ENCODE results near the gene CHST8.

Gene CHST8

DNA sequence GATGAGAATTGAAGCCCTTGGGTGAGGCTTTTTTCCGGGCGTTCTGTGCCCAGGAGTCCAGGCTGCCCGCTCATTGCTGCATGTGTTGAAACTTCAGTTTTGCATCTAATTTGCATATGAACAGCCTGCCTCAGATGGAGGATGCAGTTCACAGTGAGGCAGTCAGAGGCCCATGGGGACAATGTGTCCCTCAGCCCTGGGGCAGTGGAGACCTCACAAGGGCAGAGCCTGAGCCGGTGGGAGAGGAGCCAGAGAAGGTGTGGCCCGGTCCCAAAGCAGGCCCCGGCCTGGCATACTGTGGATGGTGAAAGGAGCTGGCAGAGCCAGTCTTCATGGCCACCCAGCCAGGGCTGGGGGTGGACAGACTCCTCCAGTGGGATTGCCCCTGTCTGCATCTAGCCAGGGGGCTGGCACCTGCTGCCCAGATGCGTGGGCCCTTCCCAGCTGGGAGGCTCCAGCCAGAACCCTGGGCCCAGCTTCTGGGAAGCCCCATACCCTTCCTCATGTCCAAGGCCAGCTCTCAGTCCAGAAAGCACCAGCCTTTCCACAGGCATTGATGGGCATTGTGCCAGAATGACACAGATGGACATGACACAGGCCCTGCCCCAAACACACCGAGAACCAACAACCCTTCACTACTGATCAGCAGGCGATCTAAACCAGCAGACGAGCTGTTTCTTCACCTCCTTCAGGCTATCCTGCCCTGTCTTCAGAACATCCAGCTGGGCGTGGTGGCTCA lies 142.0 kb downstream of the CHST8 start:
- no peak for DNase-seq (ENCODE audit: low read depth in 3 of 3, low spot score in 1 of 3)

DNA sequence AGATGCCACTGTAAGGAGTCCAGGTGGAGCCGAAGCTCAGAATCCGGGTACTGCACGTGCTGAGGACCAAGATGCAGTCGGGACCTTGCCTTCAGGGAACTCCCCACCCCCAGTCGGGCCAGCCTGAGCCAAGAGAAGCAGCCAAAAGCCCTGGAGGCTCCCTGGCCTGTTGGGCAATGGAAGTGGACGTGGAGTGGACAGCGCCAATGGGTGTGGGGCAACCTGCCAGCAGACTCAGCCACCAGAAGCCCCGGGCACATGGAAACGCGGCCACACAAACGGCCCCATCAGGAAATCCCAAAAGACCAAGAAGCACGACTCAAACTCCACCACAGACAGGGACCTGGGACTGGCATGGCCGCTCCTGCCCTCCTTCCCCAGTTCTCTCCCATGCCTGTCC lies 144.9 kb downstream of the CHST8 start:
- DNase-seq (ENCODE audit: low read depth in 3 of 3, low spot score in 1 of 3) = no peak

DNA sequence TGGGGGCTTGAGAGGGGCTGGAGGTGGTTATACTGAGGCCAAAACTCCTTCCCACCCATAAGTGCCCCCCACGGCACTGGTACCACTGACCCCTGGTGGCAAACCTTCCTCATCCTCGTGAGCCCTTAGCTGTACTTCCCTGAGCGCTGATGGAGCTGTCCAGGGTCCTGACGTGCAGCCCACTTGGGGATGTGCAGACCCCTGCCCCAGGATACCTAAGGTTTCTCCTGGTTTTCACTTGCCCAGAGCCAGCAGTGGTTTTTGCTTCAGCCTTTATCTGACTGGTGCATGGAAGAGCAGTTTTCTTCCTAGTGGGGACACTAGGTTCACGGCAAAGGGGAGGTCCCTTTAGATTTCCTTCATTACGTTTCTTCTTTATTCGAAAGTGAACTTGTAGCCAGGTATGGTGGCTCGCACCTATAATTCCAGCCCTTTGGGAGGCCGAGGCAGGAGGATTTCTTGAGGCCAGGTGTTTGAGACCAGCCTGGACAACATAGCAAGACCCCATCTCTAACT lies 146.2 kb downstream of the CHST8 start:
- no peak for DNase-seq (ENCODE audit: low read depth in 3 of 3, low spot score in 1 of 3)

DNA sequence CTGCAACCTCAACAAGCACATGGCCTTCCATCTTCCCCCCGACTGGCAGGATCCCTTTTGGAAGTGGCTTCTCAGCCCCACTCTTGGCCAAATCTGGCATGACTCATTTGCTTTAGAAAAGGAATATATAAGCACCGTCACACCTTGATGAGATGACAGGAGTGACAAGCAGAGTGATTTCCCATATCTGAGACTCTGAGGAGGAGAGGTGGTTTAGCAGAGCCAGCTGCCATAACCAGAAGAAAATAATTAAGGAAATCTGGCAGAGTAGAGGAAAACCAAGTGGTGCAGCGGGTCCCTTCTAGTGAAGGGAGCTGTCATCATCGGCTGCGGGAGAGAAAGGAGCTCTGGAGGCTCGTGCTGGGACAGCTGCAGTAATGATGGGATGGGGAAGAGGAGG lies 147.5 kb downstream of the CHST8 start:
- no peak for DNase-seq (ENCODE audit: low read depth in 3 of 3, low spot score in 1 of 3)

DNA sequence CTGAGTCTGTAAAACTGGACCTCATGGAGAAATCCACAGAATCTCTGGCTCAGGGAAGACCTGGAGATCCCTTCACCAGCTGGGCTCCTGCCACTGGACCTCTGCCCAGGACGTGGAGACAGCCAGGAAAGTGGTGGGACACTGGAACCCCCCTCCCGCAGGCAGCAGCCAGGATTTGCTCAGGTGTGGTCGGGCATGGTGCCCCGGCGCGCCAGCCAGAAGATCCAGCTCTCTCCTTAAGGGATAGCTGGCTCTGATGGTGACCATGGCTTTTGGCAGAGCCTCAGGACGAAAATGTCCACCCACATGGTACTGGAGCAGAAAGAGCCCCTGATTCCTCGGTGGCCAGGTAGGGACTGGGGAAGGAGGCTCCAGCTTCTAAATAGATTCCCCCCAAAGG lies 148.4 kb downstream of the CHST8 start:
- no peak for DNase-seq (ENCODE audit: low read depth in 3 of 3, low spot score in 1 of 3)

DNA sequence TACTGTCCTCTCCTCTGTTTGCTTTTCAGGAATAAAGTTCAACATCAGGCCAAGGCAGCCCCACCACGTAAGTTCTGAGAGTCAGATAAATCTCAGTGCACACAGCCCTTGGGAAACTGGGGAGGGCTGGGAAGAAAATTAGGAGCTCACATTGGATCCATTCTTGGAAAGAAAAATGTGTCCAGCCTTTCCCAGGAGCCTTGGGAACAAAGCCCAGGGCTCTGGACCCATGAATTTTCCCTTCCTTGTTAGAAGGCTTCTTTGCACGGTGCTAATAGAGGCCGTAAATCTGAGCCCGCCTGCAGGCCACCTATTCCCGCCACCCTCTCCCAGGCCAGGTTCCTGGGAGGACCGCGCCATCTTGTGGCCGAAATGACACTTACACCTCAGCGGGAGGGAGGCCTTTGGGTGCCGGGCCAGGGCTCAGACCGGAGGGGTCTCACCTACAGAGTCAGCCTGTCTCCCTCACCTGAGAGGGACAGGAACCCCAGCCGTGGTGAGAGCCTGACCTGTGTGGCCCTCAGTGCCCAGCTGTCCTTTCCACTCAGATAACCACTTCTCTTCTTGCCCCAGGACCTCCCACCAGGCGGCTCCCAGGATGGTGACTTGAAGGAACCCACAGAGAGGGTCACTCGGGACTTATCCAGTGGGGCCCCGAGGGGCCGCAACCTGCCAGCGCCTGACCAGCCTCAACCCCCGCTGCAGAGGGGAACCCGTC lies 149.8 kb downstream of the CHST8 start:
- peak in 2 of 3 donors; percentile 19 to 51 for DNase-seq (ENCODE audit: low read depth in 3 of 3, low spot score in 1 of 3)

DNA sequence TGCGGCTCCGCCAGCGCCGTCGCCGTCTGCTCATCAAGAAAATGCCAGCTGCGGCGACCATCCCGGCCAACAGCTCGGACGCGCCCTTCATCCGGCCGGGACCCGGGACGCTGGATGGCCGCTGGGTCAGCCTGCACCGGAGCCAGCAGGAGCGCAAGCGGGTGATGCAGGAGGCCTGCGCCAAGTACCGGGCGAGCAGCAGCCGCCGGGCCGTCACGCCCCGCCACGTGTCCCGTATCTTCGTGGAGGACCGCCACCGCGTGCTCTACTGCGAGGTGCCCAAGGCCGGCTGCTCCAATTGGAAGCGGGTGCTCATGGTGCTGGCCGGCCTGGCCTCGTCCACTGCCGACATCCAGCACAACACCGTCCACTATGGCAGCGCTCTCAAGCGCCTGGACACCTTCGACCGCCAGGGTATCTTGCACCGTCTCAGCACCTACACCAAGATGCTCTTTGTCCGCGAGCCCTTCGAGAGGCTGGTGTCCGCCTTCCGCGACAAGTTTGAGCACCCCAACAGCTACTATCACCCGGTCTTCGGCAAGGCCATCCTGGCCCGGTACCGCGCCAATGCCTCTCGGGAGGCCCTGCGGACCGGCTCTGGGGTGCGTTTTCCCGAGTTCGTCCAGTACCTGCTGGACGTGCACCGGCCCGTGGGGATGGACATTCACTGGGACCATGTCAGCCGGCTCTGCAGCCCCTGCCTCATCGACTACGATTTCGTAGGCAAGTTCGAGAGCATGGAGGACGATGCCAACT lies 150.5 kb downstream of the CHST8 start:
- DNase-seq (ENCODE audit: low read depth in 3 of 3, low spot score in 1 of 3) = no peak

DNA sequence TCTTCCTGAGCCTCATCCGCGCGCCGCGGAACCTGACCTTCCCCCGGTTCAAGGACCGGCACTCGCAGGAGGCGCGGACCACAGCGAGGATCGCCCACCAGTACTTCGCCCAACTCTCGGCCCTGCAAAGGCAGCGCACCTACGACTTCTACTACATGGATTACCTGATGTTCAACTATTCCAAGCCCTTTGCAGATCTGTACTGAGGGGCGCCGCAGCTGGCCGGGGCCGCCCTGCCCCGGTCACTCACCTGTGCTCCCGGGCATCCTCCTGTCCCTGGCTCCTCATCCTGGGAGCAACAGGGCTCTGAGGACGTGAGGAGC lies 151.1 kb downstream of the CHST8 start:
- no peak for DNase-seq (ENCODE audit: low read depth in 3 of 3, low spot score in 1 of 3)

DNA sequence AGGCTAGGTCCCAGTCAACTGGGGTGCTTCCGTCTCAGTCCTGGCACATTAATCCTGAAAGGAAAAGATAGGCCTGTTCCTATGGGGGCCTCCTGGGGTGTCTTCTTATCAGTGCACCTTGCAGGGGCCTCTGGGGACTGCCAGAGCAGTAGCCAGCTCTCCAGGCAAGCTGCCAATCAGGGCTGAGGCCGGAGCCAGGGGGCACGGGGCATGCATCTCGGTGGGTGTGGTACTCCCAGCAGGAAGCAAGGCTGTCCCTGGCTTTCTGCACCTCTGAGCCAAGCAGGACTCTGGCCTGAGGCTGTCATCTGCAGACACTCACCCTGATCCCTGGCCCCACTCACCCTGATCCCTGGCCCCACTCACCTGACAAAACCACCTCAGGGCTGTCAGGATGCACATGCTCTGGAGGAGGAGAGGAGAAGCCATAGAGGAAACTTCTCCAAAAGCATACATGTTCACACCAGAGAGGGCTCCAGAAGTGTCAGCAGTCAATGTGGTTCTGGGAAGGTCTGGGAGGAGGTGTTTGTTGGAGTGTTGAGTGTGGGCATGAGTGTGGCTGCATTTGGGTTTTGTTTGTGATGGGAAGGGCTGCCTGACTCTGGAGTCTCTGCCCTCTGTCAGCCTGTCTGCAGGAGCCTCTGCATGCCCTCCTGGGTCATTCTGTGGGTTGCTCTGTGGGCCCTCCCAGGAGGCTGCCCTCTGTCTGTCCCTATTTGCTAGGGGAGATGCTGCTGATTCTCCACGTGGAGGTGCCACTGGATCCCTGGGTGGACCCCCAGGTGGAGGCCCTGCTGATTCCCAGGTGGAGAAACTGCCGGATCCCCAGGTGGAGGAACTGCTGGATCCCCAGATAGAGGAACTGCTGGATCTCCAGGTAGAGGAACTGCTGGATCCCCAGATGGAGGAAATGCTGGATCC lies 152.2 kb downstream of the CHST8 start:
- DNase-seq (ENCODE audit: low read depth in 3 of 3, low spot score in 1 of 3) = no peak

DNA sequence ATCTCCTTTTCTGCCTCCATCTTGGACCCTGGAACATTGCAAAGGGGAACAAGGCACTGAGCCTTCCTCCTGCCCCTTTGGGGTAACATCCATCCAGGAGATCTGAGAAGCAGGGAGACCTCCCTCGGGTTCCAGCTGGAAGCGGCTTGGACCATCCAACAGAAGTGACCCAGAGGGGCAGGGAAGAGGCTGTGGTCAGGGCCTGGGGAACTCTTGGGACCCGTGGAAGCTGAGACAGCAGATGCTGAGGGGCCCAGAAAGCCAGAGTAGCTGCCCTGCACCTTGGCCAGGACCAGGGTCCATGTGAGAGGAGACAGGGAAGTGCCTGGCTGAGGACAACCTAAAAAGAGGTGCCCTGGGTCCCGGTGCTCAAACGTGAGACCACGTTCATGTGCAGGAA lies 153.0 kb downstream of the CHST8 start:
- no peak for DNase-seq (ENCODE audit: low read depth in 3 of 3, low spot score in 1 of 3)

DNA sequence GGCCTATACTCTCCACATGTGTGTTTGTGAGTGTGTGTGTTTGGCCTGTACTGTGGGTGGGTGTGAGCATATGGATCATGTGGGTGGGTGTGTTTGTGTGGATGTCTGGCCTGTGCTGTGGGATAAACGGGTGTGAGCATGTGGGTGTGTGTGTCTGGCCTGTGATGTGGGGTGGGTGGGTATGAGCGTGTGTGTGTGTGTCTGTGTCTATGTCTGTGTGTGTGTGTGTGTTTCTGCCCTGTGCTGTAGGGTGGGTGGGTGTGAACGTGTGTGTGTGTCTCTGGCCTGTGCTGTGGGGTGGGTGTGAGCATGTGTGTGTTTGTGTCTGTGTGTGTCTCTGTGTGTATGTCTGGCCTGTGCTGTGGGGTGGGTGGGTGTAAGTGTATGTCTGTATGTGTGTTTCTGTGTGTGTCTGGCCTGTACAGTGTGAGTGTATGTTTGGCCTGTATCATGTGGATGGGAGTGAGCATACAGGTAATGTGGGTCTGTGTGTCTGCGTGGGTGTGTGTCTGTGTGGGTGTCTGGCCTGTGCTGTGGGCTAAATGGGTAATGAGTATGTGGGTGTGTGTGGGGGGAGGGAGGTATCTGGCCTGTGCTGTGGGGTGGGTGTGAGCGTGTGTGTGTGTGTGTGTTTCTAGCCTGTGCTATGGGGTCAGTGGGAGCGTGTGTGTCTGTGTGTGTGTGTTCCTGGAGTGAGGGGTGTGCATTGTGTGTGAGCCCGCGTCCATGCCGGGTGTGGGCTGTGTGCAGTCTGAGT lies 154.2 kb downstream of the CHST8 start:
- DNase-seq (ENCODE audit: low read depth in 3 of 3, low spot score in 1 of 3) = no peak

DNA sequence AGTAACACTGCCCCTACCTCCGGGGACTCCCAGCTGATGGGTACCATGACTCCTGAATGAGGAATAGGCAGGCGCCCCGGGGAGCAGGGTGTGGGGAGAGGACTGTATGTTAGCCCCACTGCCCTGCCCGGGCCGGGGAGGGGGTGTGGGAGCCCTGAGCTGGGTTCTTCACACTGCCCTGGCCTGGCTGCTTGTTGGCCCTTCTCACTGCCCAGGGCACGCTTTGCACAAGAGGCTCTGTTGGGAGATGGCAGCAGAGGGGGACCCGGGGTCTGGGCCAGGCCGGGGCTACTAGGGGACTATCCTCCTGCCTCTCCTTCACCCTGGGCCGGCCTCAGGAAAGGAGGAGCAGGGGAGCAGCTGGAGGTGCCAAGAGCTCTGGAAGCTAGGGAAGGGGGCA lies 155.6 kb downstream of the CHST8 start:
- no peak for DNase-seq (ENCODE audit: low read depth in 3 of 3, low spot score in 1 of 3)

DNA sequence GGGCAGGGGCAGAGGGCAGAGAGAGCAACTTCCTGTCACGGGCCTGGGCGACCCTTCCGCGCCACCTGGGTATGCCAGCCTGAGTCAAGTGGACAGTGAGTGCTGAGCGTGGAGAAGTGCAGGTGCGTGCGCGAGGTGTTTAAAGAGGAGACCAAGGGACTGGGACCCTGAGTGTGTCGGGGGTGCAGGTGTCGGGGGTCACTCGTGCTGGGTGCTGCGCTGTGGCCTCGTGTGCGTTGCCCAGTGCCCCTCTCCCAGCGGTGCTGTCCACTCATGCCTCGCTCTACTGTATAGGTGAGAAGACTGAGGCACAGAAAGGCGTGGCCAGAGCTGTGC lies 156.0 kb downstream of the CHST8 start:
- no peak for DNase-seq (ENCODE audit: low read depth in 3 of 3, low spot score in 1 of 3)

DNA sequence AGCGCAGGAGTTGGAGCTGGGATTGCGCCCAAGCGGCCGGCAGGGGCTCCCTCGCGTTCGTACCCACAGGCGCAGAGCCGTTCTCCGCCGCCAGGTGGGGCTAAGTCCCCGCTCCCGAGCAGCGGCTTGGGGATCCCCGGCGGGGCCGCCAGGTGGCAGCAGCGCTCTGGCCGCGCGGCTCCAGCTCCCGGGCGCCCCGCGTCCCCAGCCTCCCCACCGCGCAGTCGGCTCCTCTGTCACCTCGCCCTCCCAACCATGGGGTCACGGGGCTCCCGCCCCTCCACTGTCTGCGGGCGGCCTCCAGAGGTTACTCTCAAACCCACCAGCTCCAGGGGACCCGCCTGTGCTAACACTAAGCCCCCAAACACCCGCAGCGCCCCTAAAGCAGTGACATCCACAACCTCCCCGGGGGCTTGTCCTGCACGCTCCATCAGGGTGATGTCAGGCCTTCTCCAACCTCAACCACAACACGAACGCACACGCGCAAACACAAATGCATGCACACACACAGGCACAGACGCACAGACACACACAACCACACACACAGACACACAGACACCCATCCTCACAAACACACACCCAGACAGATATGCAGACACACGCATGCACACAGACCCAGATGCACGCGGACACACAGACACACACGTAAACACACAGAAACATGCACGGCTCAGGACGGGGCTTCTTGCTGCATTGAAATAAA lies 156.5 kb downstream of the CHST8 start:
- DNase-seq (ENCODE audit: low read depth in 3 of 3, low spot score in 1 of 3) = peak; percentile 57 to 89 (median 66)

DNA sequence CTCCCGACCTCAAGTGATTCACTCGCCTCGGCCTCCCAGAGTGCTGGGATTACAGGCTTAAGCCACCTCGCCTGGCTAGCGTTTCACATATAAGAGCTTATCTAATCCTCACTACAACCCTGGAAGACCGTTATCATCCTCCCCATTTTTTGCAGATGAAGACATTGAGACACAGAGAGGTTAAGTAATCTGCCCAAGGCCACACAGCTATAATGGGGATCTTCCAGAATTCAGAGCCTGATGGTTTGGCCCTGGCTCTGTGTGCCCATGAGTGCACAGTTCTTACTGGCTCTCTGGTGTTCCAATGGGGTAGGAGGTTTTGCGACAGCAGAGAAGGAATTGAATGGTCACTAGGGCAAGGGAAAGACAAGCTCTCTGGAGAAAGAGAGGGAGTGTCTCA lies 158.1 kb downstream of the CHST8 start:
- DNase-seq (ENCODE audit: low read depth in 3 of 3, low spot score in 1 of 3) = no peak

DNA sequence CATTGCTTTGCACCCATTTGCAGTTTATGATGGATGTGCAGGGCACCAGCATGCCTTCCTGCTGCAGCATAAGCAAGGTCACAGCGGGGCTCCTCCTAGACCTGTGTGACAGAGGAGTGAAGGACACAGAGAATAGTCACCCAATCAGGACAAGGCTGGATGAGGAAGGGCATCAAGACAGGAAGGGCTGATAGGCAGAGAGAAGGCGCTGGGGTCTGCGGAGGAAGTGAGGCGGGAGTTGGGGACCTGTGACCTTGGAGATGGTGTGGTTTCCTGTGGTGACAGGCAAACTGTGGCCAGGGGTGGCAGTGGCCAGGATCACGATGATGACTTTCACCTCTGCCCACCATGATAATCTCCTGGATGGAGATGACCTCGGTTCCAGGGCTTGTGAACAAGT lies 158.5 kb downstream of the CHST8 start:
- no peak for DNase-seq (ENCODE audit: low read depth in 3 of 3, low spot score in 1 of 3)

DNA sequence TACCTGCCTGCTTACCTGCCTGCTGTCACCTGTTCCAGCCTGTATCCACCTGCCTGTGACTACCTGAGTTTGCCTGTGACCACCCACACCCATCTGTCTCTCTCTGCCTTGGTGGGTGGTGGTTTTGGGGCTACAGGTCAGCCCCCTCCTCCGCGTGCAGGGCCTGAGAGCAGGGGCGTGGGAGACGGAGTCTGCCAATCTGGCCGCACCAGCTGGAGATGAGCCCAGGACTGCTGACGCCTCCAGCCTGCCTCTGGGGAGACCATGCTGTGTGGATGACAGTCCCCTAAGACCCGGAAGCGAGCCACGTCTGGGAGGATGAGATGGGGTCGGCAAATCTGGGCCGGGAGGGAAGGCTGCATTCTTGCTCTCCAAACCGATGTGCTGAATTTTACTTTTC lies 159.0 kb downstream of the CHST8 start:
- no peak for DNase-seq (ENCODE audit: low read depth in 3 of 3, low spot score in 1 of 3)

DNA sequence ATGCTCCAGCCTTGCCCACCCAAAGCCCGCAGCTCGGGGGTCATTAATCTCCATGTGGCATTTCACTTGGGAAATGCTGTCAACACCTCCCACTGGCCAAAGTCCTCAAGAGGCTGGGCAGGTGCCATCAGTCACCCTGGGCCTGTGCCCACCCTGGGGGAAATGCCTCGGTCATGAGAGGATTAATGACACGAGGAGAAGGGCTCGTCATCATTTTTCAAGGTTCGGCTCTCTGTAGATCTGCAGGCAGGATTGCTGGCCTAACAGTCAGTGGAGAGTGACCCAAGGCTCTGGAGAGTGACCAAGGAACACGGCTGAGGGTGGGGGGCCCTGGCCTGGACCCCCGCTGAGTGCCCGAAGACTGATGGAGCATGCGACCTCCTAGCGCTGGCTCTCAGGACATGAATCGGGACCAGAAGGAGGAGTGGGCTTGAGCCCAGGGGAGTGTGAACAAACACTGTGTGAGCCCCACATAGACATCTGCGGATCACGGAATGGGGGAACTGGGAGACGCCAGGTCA lies 159.7 kb downstream of the CHST8 start:
- no peak for DNase-seq (ENCODE audit: low read depth in 3 of 3, low spot score in 1 of 3)

DNA sequence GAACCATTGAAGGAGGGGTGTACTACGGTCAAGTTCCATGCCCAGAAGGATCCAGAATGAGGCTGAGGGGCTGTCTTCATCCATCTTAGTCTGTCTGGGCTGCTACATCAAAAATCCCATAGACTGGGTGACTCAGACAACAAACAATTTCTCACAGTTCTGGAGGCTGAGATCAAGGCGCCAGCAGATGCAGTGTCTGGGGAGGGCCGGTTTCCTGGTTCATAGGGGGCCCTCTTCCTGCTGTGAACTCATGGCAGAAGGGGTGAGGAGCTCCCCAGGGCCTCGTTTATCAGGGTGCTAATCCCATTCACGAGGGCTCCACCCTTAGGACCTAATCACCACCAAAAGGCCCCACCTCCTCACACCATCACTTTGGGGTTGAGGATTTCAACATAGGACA lies 160.2 kb downstream of the CHST8 start:
- DNase-seq (ENCODE audit: low read depth in 3 of 3, low spot score in 1 of 3) = no peak

DNA sequence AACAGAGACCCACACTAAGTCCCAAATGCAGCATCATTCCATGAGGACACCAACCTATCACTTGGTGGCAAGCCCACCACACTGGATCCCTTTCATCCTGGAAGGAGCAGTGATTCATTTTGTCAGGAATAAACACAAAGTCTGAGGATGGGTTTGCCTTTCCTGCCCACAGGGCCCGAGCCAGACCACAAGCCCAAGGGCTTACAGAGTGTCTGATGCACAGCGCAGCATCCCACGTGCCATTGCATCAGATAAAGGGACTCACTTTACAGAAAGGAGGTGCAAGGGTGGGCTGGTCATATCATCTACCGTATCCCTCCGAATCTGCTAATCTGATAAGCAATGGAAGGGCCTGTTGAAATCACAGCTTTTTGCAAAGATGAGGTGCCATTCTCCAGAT lies 162.7 kb downstream of the CHST8 start:
- DNase-seq (ENCODE audit: low read depth in 3 of 3, low spot score in 1 of 3) = no peak

All from stimulated activated CD4-positive, alpha-beta T cell treated with anti-CD3 and anti-CD28 coated beads, TNF-alpha, amount 100 ng/mL, for 1 hour (primary cell).